GM21528 (cell line): ENCODE results near the gene TRMT2B.
A peak's percentile ranks its signal among the peaks of the same experiment; 100 is the strongest.
"Not testable (repeated sequence)": the region's sequence is repeated elsewhere in the genome, so short reads cannot be mapped to it uniquely, and the experiment has no call there.

Source experiments
- ATAC-seq: cut with Tn5 transposase; IDR thresholded peaks from one replicate; pipeline ENCODE4 v1.9.1; 2021; ENCODE audit warnings: mild to moderate bottlenecking, moderate library complexity; ENCODE audit not compliant: unreplicated experiment, low FRiP score

TRMT2B gene

GRCh38 chrX:101009090-101009489 is 42.8 kb downstream of the TRMT2B start:
- no peak for ATAC-seq

GRCh38 chrX:100999451-100999850 is 52.5 kb downstream of the TRMT2B start:
- ATAC-seq = no peak

- ATAC-seq = no peak
These were observed 56.4 kb downstream of the TRMT2B start for GRCh38 chrX:100995469-100995868.

- ATAC-seq = peak; percentile 79
These were observed 57.3 kb downstream of the TRMT2B start for GRCh38 chrX:100994352-100995281.

- no peak for ATAC-seq
These were observed 61.8 kb downstream of the TRMT2B start for GRCh38 chrX:100990139-100990538.

GRCh38 chrX:100984818-100985217 is 67.1 kb downstream of the TRMT2B start:
- no peak for ATAC-seq

- ATAC-seq = not testable (repeated sequence)
These were observed 70.4 kb downstream of the TRMT2B start for GRCh38 chrX:100981498-100981845.

GRCh38 chrX:100980608-100981497 is 71.1 kb downstream of the TRMT2B start:
- ATAC-seq = no peak

GRCh38 chrX:100979881-100980607 is 71.9 kb downstream of the TRMT2B start:
- no peak for ATAC-seq

- ATAC-seq = no peak
These were observed 75.7 kb downstream of the TRMT2B start for GRCh38 chrX:100976211-100976610.

GRCh38 chrX:100975212-100975611 is 76.7 kb downstream of the TRMT2B start:
- no peak for ATAC-seq

- no peak for ATAC-seq
These were observed 78.5 kb downstream of the TRMT2B start for GRCh38 chrX:100973411-100973810.

- ATAC-seq = no peak
These were observed 82.0 kb downstream of the TRMT2B start for GRCh38 chrX:100969936-100970335.

GRCh38 chrX:100969408-100969807 is 82.5 kb downstream of the TRMT2B start, which contains the start of gene ARL13A:
Gene ARL13A (plus strand): TSS chrX:100969708. CDS start chrX:100973690, 3,982 bp downstream.
- ATAC-seq = no peak

- ATAC-seq = no peak
These were observed 87.5 kb downstream of the TRMT2B start for GRCh38 chrX:100964362-100964761.

- no peak for ATAC-seq
These were observed 89.1 kb downstream of the TRMT2B start for GRCh38 chrX:100962811-100963210.
